T1000 (cell line): Measurements from ENCODE around the gene ANKRD34A.
A peak's percentile ranks its signal among the peaks of the same experiment; 100 is the strongest.

Experiments
- DNase-seq: peaks from one replicate; lab custom pipeline; 2025; ENCODE audit warnings: mixed read lengths; lab: John Stamatoyannopoulos, UW

ANKRD34A gene

DNA sequence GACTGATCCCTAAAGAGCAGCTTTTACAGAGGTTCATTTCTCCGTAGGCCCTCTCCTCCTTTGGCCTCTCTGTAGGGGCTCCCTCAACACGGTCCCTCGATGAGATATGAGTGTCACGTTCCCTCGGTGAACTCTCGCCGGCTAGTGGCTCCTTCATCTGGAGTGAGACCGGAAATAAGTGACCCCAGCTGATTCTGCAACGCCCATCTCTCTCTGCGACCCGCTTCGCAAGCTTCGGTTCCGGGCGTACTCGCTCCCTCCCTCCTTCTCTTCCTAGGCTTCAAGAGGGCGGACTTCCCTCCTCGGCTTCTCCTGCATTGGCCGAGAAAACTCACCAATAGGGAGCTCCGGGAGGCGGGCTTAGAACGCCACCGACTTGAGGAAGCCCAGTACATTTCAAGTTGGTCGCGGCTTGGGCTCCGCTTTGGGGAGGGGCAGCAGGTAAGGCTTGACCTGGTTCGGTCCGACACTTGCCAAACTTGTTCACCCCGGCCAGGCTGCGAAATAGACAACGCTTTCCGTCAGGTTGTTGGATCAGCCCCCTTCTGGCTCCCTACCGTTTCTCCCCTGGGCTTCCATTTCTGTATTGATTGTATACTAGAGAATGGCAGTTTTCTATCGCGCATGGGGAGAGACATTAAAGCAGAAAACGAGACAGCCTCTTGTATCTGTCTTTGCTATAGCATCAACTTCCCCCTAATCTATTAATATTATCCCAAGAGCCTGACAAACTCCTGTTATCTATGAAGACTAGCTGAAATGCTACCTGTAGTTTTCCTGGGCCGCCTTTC lies at the start of gene ANKRD34A, which contains the start of gene POLR3GL:
Gene ANKRD34A (minus strand): TSS at position 248 of the 791 bp plus-strand sequence. CDS start 2,816 bp downstream, outside the sequence.
Gene POLR3GL (plus strand): TSS at position 363 of the 791 bp plus-strand sequence. CDS start 10,176 bp downstream, outside the sequence.
- DNase-seq: peak; percentile 75

DNA sequence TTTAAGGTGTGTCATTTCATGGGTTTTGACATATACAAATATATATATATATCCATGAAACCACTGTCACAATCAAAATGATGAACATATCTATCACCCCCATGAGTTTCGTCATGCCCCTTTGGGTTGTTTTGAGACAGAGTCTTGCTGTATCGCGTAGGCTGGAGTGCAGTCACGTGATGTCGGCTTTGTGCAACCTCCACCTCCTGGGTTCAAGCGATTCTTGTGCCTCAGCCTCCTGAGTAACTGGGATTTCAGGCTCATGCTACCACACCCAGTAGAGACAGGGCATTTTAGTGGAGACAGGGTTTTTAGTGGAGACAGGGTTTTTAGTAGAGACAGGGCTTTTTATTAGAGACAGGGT lies 49.2 kb upstream of the ANKRD34A start:
- no peak for DNase-seq

DNA sequence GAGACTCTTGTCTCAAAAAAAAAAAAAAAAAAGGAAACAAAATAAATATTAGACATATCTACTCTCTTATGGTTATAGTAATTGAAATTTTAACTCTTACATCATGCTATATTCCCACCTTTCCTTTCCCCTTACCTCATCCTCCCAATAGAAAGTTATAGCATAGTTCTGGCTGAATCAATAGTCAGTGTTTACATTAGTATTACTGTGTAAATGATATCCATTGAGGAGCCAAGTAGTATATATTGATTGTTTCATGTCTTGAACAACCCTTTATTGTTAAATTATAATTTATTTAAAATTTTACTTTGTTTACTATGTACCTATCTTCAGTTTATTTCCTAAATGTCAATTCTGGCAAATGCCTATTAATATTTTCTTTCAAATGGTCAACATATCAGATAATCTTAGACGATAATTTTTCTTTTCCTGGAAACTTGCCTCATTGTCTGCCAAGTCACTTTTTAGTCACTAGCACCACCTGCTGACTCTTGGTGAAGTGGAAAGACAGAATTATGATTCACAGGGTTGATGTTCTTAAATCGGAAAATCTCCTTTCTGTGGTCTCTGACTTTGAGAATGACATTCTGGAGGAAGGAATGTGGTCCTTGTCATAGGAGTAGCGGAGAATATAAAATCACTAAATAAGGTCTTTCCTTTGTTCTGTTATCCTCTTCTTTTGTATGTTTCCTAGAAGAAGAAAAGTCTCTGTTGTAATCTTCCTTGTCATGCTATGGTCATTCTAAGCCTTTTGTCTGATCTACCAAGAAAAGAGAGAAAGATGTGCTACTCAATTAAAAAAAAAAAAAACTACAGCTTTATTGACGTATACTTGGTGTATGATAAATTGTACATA lies 48.6 kb upstream of the ANKRD34A start:
- DNase-seq: peak; percentile 28

DNA sequence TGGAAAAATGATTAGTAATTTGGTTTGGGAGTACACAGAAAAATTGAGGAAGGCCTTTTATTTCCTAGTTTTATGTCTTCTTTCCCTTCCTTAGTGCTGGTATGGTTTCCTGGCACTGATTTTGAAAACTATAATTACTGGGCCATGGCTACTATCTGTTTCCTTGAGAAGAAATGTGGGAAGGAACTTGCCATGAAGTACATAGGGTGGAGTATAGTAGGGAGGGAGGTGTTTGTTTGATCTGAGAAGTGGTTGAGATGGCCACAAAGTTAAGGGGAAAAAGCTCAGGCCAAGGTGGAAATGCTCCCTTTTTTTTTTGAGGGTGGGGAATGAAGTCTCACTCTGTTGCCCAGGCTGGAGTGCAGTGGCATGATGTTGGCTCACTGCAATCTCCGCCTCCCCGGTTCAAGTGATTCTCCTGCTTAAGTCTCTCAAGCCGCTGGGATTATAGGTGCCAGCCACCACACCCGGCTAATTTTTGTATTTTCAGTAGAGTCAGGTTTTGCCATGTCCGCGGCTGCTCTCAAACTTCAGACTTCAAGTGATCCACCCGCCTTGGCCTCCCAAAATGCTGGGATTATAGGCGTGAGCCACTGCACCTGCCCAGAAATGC lies 45.9 kb upstream of the ANKRD34A start:
- DNase-seq: no peak

DNA sequence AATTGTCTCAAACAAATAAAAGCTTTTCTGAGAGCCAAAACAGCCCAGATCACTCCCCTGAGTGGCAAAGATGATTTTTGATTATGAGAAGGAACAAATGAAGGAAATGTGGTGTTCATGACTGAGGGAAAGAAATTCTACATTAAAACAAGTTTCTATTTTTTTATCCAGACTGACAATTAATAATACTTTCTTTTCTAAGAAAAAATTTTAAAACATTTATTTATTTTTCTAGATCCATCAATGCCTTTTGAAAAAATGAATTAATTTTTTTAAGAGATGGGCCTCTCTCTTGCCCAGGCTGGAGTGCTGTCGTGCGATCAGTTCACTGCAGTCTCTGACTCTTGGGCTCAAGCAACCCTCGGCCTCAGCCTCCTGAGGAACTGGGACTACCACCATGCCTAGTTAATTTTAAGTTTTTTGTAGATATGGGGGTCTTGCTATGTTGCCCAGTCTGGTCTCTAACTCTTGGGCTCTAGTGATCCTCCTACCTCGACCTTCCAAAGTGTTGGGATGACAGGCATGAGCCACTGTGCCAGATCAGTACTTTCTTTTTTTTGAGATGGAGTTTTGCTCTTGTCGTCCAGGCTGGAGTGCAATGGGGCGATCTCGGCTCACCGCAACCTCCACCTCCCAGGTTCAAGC lies 43.2 kb upstream of the ANKRD34A start:
- DNase-seq: no peak

DNA sequence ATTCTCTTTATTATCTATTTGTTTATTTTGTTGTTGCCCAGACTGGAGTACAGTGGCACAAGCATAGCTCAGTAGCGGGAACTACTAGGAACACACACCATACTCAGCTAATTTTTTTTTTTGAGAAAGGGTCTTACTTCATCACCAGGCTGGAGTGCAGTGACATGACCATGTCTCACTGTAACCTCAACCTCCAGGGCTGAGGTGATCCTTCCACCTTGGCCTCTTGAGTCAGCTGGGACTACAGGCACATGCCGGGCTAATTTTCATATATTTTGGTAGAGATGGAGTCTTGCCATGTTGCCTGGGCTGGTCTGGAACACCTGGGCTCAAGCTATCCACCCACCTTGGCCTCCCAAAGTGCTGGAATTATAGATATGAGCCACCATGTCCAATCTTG lies 37.3 kb upstream of the ANKRD34A start:
- DNase-seq: no peak

DNA sequence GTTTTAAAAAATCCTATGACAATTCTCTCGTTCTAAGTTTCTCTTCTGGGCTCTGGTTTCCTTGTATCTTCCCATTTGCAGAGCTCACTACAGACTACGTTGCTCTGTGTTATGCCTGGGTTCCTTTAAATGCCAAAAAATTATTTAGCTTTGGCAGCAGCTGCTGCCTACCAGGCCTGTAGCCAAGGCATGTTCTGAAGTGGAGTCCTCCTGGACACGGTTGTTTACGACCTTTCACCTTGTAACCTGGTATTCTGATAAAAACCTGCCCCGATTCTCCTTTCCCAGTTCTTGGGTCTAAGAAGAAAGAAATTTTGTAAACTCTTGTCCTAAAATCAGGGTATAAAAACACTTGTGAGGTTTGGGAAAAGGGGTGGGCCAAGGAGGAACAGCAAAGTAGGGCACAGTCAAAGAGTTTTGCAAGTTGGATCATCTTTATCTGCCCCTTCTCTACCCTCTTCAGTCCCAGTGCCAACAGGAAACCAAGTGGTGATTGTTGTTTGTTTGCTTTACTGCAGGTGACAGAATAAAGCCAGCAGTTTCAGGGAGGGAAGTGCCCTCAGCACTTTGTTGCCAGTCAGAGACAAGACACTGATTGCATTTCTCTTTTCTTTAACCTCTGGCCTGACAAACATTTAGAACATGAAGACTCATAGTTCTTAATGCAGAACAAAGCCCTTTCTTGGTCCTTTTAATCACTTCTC lies 35.1 kb upstream of the ANKRD34A start:
- DNase-seq: no peak

DNA sequence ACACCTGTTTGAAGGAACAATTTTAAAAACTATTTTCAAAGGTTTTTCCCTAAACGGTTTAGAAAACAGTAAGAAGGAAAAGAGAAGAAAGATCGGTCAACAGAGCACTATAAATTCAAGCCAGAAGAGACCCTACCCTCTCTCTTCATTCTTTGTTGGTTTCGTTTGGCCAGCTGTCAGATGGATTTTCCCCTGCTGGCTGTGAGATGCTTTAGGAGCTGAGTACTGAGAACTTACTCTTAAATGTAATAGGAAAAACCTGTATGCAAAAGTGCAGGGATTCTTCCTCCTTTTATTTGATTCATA lies 33.3 kb upstream of the ANKRD34A start:
- no peak for DNase-seq

DNA sequence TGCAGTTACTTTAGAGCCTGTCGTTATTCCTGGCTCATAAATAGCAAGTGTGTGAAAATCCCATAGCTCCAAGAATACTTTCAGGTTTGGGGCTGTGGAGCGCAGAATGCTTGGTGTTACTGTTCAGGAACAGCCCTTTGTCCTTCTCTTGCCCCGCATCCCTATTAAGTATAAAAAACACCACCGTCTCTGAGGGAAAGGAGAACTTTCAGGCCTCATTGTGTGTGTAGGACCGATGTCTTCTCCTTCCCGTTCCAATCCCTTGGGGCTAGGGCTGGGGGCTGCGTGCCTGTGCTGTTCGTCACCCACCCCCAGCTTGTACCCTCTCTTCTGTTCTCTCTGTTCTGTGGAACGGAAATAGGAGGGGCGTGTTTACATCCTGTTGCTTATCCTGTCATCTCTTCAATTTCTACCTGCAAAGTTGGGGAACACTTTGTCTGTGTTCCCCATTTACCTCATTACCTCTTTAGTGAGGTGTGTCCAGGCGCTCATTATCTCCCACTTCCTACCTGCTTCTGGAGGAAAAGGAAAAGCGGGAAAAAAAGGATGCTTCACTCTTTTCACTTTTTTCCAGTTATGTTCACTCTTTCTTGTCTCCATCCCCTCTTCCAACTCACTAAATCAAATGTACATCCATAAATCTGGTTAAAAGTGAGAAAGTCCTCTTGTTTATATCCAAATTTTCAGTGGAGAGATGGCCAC lies 32.8 kb upstream of the ANKRD34A start:
- DNase-seq: no peak

DNA sequence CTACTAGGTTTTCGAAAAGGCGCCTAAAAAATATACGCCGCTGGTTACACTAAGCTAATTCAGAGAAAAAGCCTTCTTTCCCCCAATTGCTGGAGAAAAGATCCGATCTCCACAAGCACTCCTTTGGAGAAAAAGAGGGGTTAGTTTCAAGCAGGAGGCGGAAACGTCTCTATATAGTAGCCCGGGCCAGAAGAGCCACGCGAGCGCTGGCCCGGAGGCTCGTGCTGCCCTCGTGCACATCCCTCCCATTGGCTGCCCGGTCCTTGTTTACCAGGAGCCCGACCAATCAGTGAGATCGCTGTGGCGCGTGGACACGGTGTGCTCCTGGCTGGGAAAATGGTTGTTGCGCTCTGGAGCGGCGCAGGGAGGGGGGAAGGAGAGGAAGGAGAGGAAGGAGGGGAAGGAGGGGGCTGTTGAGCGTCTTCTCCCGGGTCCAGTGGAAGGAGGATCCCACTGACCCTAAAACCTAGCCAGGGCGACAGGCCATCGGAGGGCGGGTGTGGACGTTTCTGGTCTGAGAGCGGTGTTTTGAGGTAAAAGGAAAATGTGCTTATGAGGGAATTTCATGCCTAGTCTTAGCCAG lies 32.1 kb upstream of the ANKRD34A start, which contains the start of gene TXNIP:
Gene TXNIP (minus strand): TSS at position 147 of the 583 bp plus-strand sequence. CDS start 313 bp downstream, outside the sequence.
- peak; percentile 82 for DNase-seq

DNA sequence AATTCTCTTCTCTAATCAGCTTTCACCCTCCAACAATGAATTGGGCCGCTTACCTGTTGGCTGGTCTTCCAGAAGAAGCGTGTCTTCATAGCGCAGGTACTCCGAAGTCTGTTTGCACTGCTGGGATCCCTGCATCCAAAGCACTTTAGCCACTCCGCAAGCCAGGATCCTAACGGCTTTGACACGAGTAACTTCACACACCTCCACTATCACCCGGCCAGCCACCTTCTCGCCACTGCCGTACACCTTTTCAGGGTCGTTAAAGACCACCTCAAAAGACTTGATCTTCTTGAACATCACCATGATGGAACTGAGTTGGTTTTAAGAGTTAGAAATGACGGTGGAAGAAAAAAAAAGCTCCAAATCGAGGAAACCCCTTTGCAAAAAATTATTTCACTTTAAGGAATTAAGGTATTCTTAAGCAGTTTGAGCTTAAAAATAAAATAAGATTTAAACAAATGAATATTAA lies 31.6 kb upstream of the ANKRD34A start:
- DNase-seq: no peak

DNA sequence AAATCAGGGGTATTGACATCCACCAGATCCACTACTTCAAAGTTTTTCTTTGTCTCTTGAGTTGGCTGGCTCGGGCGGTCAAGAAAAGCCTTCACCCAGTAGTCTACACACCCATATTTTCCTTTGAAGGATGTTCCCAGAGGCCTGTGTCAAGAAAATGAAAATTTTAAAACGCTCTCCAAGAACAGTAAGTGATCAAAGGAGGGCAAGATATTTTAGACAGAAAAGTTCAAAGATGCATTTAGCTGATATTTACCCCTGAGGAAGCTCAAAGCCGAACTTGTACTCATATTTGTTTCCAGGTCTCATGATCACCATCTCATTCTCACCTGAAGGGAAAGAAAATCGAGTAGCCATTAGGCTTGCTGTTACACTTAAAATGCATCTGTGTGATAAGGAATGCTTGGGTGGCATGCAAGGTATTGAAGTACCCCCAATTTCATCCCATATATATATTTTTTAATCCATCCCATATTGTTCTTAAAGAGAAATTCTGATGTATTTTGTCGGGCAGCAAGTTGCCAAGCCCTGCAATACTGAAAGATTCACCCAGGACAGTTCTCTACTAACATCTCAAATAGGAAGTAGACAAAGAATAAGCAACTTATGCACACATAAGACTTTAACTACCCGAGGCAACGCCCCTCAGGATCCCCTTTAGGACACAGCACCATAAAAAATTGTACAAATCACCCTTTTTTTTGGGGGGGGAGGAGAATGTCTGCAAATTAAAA lies 30.9 kb upstream of the ANKRD34A start:
- no peak for DNase-seq

DNA sequence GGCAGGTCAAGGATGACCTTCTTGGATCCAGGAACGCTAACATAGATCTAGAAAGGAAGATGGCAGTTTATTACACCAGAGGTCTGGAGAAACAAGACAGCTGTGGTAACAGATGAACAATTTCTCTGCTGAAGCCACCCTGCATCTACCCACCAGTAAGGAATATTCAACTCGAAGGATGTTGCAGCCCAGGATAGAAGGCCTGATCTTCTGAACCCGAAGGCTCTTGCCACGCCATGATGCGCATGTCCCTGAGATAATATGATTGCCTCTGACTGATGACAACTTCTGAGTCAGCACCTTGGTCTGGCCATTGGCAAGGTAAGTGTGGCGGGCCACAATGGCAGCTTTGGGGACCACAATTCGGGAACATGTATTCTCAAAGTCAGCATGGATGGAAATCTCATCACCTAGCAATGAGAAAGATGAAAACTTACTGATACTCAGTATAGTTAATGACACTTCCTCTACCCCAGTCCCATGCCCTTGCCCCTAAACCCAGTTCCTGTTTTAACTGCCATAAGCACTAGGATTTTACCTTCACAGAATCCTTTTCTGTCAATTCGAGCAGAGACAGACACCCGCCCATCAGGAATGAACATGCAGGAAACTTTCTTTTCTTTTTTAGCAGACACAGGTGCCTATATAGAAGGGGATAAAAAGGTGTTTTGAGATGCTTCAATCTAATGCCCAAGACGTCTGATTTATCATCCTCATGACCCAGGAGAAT lies 30.2 kb upstream of the ANKRD34A start:
- no peak for DNase-seq

DNA sequence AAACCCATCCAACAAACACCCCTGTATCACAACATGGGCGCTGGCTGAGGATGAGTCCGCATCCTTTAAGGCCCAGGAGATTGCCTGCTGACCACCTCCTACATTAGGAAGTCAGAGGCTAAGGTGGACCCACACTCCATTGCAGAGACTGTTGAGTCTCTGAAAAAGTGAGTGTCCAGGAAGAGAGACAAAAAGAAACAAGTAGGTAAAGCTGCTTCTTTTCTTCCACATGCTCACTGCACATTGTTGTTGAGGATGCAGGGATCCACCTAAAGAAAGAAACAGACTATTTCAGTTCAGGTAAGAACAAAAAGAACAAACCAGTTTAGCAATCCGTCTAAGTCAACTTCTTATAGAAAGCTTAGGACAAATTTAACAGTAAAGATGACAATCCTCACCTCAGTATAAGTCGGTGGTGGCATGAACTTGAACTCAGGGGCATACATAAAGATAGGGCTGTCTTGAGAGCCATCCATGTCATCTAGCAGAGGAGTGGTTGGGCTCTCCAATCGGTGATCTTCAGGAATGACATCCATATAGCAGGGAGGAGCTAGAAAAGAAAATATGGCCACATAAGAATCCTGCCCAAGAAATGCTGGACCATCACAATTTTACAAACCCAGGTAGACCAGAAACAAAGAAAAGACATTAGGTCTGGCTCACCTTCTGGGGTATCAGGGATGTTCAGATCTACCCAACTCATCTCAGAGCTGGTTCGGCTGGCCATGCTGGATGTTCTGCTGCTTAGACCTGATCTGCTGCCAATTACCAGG lies 29.4 kb upstream of the ANKRD34A start:
- DNase-seq: no peak

DNA sequence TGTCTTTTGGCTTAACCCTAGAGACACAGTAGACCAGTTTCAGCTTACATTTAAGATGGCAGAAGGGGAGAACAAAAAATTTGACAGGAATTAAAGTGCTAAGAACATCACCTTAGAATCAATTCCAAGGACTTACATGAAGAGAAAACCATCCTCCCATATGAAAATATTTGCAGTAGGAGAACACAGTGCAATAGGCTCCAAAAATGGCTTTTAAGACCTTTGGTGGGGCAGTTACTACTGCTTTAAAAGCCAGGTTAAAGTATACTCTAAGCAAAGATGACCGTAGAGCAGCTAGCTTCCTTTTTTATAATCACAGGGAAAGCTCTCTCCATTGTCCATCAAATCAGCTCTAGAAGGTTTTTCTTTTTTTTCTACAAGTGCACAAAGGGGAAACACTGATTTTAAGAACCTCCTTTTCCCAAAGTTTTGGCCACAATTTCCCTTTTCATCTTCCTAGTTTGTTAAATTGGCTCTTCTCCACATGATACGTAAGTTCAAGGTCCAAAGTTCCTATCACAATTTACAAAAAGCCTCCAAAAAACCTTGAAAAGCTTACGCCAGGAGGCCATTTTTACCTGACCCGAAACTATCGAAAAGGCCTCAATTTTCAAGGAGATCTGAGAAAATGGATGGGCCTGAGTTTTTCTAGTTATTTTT lies 28.7 kb upstream of the ANKRD34A start:
- no peak for DNase-seq

DNA sequence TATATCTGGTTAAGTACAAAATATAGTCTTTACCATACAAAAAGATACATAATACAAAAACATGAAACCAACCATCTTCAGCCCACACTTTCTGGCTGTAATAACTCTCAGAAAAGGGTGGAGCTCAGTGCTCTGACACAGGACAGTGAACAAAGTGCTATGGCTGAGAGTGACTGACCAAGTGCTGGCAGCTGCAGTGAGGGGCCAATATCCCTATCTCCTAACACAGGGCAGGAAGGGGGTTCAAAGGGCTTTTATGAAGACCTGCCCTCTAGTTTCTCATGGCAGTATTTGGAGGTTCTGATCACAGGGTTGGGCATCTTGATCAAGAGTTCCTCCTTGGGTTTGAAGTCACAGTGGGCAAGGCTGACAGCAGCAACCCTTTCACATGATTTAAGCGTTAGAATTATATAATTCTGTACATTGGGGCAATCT lies 28.1 kb upstream of the ANKRD34A start:
- no peak for DNase-seq

DNA sequence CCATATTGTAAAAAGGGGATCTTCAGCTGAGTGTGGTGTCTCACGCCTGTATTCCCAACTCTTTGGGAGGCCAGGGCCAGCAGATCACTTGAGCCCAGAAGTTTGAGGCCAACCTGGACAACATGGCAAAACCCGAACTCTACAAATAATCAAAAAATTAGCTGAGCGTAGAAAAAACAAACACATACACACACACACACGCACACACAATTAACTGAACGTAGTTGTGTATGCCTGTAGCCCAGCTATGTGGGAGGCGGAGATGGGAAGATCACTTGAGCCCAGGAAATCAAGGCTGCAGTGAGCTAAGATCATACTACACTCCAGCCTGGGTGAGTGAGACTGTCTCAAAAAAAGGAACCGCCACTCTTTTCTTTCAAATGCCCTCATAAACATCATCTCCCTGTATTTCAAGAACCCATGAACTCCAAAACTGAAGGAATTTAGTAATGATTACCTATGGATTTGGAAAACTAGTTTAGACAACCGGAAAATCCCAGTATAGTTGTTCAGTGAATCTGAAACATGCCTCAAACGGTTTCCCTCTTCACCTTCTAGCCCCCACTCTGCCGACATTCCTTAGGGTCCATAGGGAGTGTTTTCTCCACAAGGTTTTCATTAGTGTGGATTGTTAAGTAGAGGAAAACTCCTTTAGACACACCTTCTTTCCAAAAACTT lies 27.5 kb upstream of the ANKRD34A start:
- DNase-seq: no peak
